Neural cell (in vitro differentiated cells): ENCODE results near the gene IFFO2. TPM values are rescaled to one million over a fixed set of nuclear protein-coding genes. Genes with fewer than 3 reads are reported as not detected.

Experiments
- H2AFZ ChIP-seq: fragments of 200-600, 300-800 bp; sonication (generic), shearing (Covaris generic); 2 replicates; pipeline ENCODE4 v1.6.0; 2014; ENCODE audit warnings: low read depth, mild to moderate bottlenecking, antibody characterized with exemption, low read length, moderate library complexity
- H3F3A ChIP-seq: fragments of 200-600 bp; shearing (Covaris generic); 2 replicates; pipeline ENCODE4 v1.6.1; 2016; ENCODE audit warnings: mild to moderate bottlenecking, moderate library complexity, mixed read lengths, antibody characterized with exemption, low read length; ENCODE audit not compliant: insufficient read depth, poor library complexity, severe bottlenecking
- H3K27ac ChIP-seq: fragments of 200-600, 300-800 bp; sonication (generic), shearing (Covaris generic); 2 replicates; pipeline ENCODE4 v1.5.1; 2014; ENCODE audit warnings: mild to moderate bottlenecking, low read length, moderate library complexity
- H3K27me3 ChIP-seq: fragments of 300-800, 200-600 bp; sonication (generic), shearing (Covaris generic); 2 replicates; pipeline ENCODE4 v1.6.0; 2014; ENCODE audit warnings: mild to moderate bottlenecking, low read depth, low read length, moderate library complexity; ENCODE audit not compliant: insufficient read depth
- H3K36me3 ChIP-seq: fragments of 300-800, 200-600 bp; sonication (generic), shearing (Covaris generic); 2 replicates; pipeline ENCODE4 v1.5.1; 2014; ENCODE audit warnings: mild to moderate bottlenecking, antibody characterized with exemption, low read length, moderate library complexity; ENCODE audit not compliant: insufficient read depth
- H3K4me2 ChIP-seq: fragments of 300-800, 200-600 bp; sonication (generic), shearing (Covaris generic); 2 replicates; pipeline ENCODE4 v1.6.0; 2014; ENCODE audit warnings: mild to moderate bottlenecking, low read length
- H3K4me3 ChIP-seq: fragments of 300-800, 200-600 bp; sonication (generic), shearing (Covaris generic); 2 replicates; pipeline ENCODE4 v1.5.1; 2014; ENCODE audit warnings: mild to moderate bottlenecking, low read length, moderate library complexity
- H3K79me2 ChIP-seq: fragments of 200-600 bp; shearing (Covaris generic); replicated peaks from 2 replicates; pipeline ENCODE4 v1.6.0; 2014; ENCODE audit warnings: mild to moderate bottlenecking, low read length, moderate library complexity; ENCODE audit not compliant: insufficient read depth
- H3K9ac ChIP-seq: fragments of 300-800, 200-600 bp; sonication (generic), shearing (Covaris generic); 2 replicates; pipeline ENCODE4 v1.6.1; 2016; ENCODE audit warnings: mild to moderate bottlenecking, low read length, mixed read lengths
- H3K9me2 ChIP-seq: fragments of 200-600 bp; shearing (Covaris generic); 2 replicates; pipeline ENCODE4 v1.6.1; 2016; ENCODE audit warnings: mild to moderate bottlenecking, low read length, mixed read lengths; ENCODE audit not compliant: insufficient read depth
- H3K9me3 ChIP-seq: fragments of 200-600, 300-800 bp; sonication (generic), shearing (Covaris generic); 2 replicates; pipeline ENCODE4 v1.6.1; 2016; ENCODE audit warnings: mild to moderate bottlenecking, mixed run types, low read length, moderate library complexity, mixed read lengths
- H4K20me1 ChIP-seq: fragments of 200-600 bp; shearing (Covaris generic); 2 replicates; pipeline ENCODE4 v1.6.1; 2016; ENCODE audit warnings: mild to moderate bottlenecking, mixed run types; ENCODE audit not compliant: insufficient read depth
- EP300 ChIP-seq: fragments of 450-650 bp; conservative IDR thresholded peaks from 2 replicates; pipeline ENCODE4 v1.6.1; 2014; ENCODE audit warnings: antibody characterized with exemption, mild to moderate bottlenecking, moderate library complexity; ENCODE audit not compliant: poor library complexity, severe bottlenecking
- EZH2 ChIP-seq: fragments of 200-600, 300-800 bp; shearing (Covaris generic), sonication (generic); IDR thresholded peaks from 2 replicates; pipeline ENCODE4 v1.6.1; 2014; ENCODE audit warnings: antibody characterized with exemption, low read length, borderline replicate concordance, mild to moderate bottlenecking; ENCODE audit not compliant: insufficient read depth, poor library complexity, severe bottlenecking
- MXI1 ChIP-seq: fragments of 450-650 bp; conservative IDR thresholded peaks from 2 replicates; pipeline ENCODE4 v1.6.1; 2014; ENCODE audit warnings: antibody characterized with exemption, mild to moderate bottlenecking; ENCODE audit not compliant: poor library complexity, severe bottlenecking
- POLR2AphosphoS5 ChIP-seq: IDR thresholded peaks from 2 replicates; pipeline ENCODE4 v1.6.1; 2012
- RAD21 ChIP-seq: fragments of 450-650 bp; conservative IDR thresholded peaks from 2 replicates; pipeline ENCODE4 v1.6.1; 2014; ENCODE audit warnings: antibody characterized with exemption, mild to moderate bottlenecking, moderate library complexity
- SMC3 ChIP-seq: fragments of 450-650 bp; conservative IDR thresholded peaks from 2 replicates; pipeline ENCODE4 v1.6.1; 2014; ENCODE audit warnings: antibody characterized with exemption, mild to moderate bottlenecking, moderate library complexity; ENCODE audit not compliant: poor library complexity
- TAF1 ChIP-seq: IDR thresholded peaks from 2 replicates; pipeline ENCODE4 v1.6.1; 2012; ENCODE audit warnings: low read depth
- polyA plus RNA-seq: library from polyadenylated mRNA; depleted of rRNA; stranded (reverse); fragments of >200 nt; gene quantifications from 2 replicates; pipeline ENCODE4 v1.2.3, GENCODE V29; 2014
- TF ChIP-seq, protein P1 (sequence below): IDR thresholded peaks from 2 replicates; pipeline ENCODE4 v1.6.1; 2012; ENCODE audit warnings: borderline replicate concordance
- TF ChIP-seq, protein P2 (sequence below): fragments of 450-650 bp; IDR thresholded peaks from 2 replicates; pipeline ENCODE4 v1.5.1; 2014; ENCODE audit warnings: antibody characterized with exemption, mild to moderate bottlenecking, moderate library complexity; ENCODE audit not compliant: poor library complexity, severe bottlenecking

IFFO2 gene
- polyA plus RNA-seq, 1 donor from 2014 or later: 2.6 TPM

DNA sequence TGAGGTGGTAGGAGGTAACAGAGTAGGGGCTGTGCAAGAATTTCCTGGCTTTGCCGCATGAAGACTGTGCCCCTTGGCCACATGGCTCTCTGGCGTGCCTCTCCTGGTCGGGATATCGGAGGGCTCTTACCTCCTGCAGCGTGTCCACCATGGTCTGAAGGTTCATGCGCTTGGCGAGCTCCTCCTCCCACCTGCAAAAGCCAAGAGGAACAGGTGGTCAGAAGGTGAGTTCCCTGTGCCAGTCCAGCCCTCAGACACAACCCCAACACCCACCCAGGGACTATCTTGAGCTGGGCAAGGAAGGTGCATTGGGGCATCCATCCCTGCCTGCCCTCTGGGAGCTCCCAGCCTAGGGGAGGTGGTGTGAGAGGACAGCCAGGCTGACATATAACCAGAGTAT lies 35.5 kb downstream of the IFFO2 start:
- H3K9ac ChIP-seq: no peak overlapping the region
- no peak overlapping the region for H3K27ac ChIP-seq
- TF ChIP-seq TAF1: no peak
- no peak for TF ChIP-seq POLR2AphosphoS5
- no peak for TF ChIP-seq RAD21
- no peak for TF ChIP-seq EP300
- TF ChIP-seq, protein P1, sequence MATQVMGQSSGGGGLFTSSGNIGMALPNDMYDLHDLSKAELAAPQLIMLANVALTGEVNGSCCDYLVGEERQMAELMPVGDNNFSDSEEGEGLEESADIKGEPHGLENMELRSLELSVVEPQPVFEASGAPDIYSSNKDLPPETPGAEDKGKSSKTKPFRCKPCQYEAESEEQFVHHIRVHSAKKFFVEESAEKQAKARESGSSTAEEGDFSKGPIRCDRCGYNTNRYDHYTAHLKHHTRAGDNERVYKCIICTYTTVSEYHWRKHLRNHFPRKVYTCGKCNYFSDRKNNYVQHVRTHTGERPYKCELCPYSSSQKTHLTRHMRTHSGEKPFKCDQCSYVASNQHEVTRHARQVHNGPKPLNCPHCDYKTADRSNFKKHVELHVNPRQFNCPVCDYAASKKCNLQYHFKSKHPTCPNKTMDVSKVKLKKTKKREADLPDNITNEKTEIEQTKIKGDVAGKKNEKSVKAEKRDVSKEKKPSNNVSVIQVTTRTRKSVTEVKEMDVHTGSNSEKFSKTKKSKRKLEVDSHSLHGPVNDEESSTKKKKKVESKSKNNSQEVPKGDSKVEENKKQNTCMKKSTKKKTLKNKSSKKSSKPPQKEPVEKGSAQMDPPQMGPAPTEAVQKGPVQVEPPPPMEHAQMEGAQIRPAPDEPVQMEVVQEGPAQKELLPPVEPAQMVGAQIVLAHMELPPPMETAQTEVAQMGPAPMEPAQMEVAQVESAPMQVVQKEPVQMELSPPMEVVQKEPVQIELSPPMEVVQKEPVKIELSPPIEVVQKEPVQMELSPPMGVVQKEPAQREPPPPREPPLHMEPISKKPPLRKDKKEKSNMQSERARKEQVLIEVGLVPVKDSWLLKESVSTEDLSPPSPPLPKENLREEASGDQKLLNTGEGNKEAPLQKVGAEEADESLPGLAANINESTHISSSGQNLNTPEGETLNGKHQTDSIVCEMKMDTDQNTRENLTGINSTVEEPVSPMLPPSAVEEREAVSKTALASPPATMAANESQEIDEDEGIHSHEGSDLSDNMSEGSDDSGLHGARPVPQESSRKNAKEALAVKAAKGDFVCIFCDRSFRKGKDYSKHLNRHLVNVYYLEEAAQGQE: no peak
- TF ChIP-seq SMC3: no peak
- TF ChIP-seq MXI1: no peak
- TF ChIP-seq EZH2: no peak
- TF ChIP-seq, protein P2, sequence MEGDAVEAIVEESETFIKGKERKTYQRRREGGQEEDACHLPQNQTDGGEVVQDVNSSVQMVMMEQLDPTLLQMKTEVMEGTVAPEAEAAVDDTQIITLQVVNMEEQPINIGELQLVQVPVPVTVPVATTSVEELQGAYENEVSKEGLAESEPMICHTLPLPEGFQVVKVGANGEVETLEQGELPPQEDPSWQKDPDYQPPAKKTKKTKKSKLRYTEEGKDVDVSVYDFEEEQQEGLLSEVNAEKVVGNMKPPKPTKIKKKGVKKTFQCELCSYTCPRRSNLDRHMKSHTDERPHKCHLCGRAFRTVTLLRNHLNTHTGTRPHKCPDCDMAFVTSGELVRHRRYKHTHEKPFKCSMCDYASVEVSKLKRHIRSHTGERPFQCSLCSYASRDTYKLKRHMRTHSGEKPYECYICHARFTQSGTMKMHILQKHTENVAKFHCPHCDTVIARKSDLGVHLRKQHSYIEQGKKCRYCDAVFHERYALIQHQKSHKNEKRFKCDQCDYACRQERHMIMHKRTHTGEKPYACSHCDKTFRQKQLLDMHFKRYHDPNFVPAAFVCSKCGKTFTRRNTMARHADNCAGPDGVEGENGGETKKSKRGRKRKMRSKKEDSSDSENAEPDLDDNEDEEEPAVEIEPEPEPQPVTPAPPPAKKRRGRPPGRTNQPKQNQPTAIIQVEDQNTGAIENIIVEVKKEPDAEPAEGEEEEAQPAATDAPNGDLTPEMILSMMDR: no peak
- no peaks in the 10 kb centered on the region for H3K79me2 ChIP-seq
- H4K20me1 ChIP-seq: no peaks in the 10 kb centered on the region
- no peak overlapping the region for H2AFZ ChIP-seq
- H3F3A ChIP-seq: no peaks in the 10 kb centered on the region
- H3K9me3 ChIP-seq: no peaks in the 10 kb centered on the region
- H3K27me3 ChIP-seq: no peaks in the 10 kb centered on the region
- no peaks in the 10 kb centered on the region for H3K9me2 ChIP-seq
- no peak overlapping the region for H3K4me3 ChIP-seq
- no peaks in the 10 kb centered on the region for H3K36me3 ChIP-seq
- no peak overlapping the region for H3K4me2 ChIP-seq

DNA sequence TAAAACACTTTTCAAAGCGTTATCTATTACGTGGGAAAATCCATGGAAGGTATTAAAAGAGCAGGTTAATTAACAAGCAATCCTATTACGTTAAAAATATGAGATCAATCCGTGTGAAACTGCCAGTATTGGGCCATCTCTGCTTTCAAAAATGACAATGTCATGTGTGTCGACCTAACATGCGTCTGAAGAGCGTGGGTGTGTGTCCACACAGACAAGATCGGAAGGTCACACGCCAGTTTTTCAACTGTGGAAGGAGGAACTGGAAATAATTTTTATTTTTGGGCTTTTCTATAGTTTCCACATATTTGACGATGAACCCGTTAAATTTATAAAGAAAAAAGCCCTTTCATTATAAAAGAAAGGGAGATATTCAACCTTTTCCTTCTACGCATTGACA lies 36.5 kb downstream of the IFFO2 start:
- no peaks in the 10 kb centered on the region for H3K9me3 ChIP-seq
- H4K20me1 ChIP-seq: no peaks in the 10 kb centered on the region
- no peaks in the 10 kb centered on the region for H3K27me3 ChIP-seq
- H3K27ac ChIP-seq: no peak overlapping the region
- no peak overlapping the region for H2AFZ ChIP-seq
- no peaks in the 10 kb centered on the region for H3K9me2 ChIP-seq
- no peaks in the 10 kb centered on the region for H3K79me2 ChIP-seq
- H3K36me3 ChIP-seq: no peaks in the 10 kb centered on the region
- H3K9ac ChIP-seq: no peak overlapping the region
- TF ChIP-seq TAF1 (no peak), RAD21 (no peak), POLR2AphosphoS5 (no peak), MXI1 (no peak), EZH2 (no peak), EP300 (no peak), SMC3 (no peak)
- TF ChIP-seq, protein P1: no peak
- TF ChIP-seq, protein P2: no peak
- H3K4me2 ChIP-seq: no peak overlapping the region
- H3K4me3 ChIP-seq: no peak overlapping the region
- H3F3A ChIP-seq: no peaks in the 10 kb centered on the region
